SK-N-SH treated with all-trans-retinoic acid at 6 μM for 48 hours (cell line): ENCODE measurements around the gene STT3B.

Source experiments
- ATAC-seq: fragments of 200-7000 bp; cut with Tn5 transposase; 3 replicates; pipeline ENCODE4 v1.9.1; 2020; ENCODE audit warnings: mild to moderate bottlenecking, moderate library complexity
- ARNTL ChIP-seq: fragments of 450-650 bp; formaldehyde crosslinking; IDR thresholded peaks from 2 replicates; pipeline ENCODE4 v1.5.0; 2020; ENCODE audit warnings: low read depth, mild to moderate bottlenecking, moderate library complexity, borderline replicate concordance
- BACH2 ChIP-seq: fragments of 250-450 bp; sonication (Bioruptor Pico); IDR thresholded peaks from 2 replicates; pipeline ENCODE4 v1.9.0; 2021; ENCODE audit warnings: mild to moderate bottlenecking, borderline replicate concordance
- CREB5 ChIP-seq: fragments of 250-450 bp; sonication (Bioruptor Pico); IDR thresholded peaks from 2 replicates; pipeline ENCODE4 v1.5.1; 2020; ENCODE audit warnings: low read depth, mild to moderate bottlenecking, moderate library complexity
- CSDC2 ChIP-seq: fragments of 250-450 bp; sonication (Bioruptor Pico); IDR thresholded peaks from 2 replicates; pipeline ENCODE4 v1.5.0; 2020; ENCODE audit warnings: mild to moderate bottlenecking, moderate library complexity
- CSRNP3 ChIP-seq: fragments of 250-450 bp; sonication (Bioruptor Pico); IDR thresholded peaks from 2 replicates; pipeline ENCODE4 v1.5.1; 2021; ENCODE audit warnings: mild to moderate bottlenecking, moderate library complexity
- ESRRG ChIP-seq: fragments of 250-450 bp; sonication (Bioruptor Pico); IDR thresholded peaks from 2 replicates; pipeline ENCODE4 v1.6.1; 2021; ENCODE audit warnings: mild to moderate bottlenecking
- GLIS3 ChIP-seq: fragments of 250-450 bp; sonication (Bioruptor Pico); IDR thresholded peaks from 2 replicates; pipeline ENCODE4 v1.5.0; 2020; ENCODE audit warnings: mild to moderate bottlenecking, moderate library complexity
- ISL1 ChIP-seq: fragments of 250-450 bp; sonication (Bioruptor Pico); IDR thresholded peaks from 2 replicates; pipeline ENCODE4 v2.1.2; 2022; ENCODE audit warnings: mild to moderate bottlenecking, moderate library complexity
- OSR1 ChIP-seq: fragments of 250-450 bp; sonication (Bioruptor Pico); IDR thresholded peaks from 2 replicates; pipeline ENCODE4 v1.8.0; 2022; ENCODE audit warnings: moderate library complexity, mild to moderate bottlenecking, inconsistent platforms
- PATZ1 ChIP-seq: fragments of 250-450 bp; sonication (Bioruptor Pico); IDR thresholded peaks from 2 replicates; pipeline ENCODE4 v1.8.0; 2020; ENCODE audit warnings: mild to moderate bottlenecking, moderate library complexity, borderline replicate concordance
- PPARA ChIP-seq: fragments of 250-450 bp; sonication (Bioruptor Pico); IDR thresholded peaks from 2 replicates; pipeline ENCODE4 v1.5.0; 2020; ENCODE audit warnings: mild to moderate bottlenecking, borderline replicate concordance
- RARB ChIP-seq: fragments of 250-450 bp; sonication (Bioruptor Pico); IDR thresholded peaks from 2 replicates; pipeline ENCODE4 v1.8.0; 2021; ENCODE audit warnings: mild to moderate bottlenecking, moderate library complexity
- SNAI2 ChIP-seq: fragments of 250-450 bp; sonication (Bioruptor Pico); IDR thresholded peaks from 2 replicates; pipeline ENCODE4 v1.5.0; 2020; ENCODE audit warnings: mild to moderate bottlenecking, moderate library complexity
- TCF4 ChIP-seq: fragments of 250-450 bp; sonication (Bioruptor Pico); IDR thresholded peaks from 2 replicates; pipeline ENCODE4 v1.8.0; 2021; ENCODE audit warnings: mild to moderate bottlenecking, moderate library complexity, borderline replicate concordance
- TOX ChIP-seq: fragments of 250-450 bp; sonication (Bioruptor Pico); IDR thresholded peaks from 2 replicates; pipeline ENCODE4 v1.8.0; 2021; ENCODE audit warnings: mild to moderate bottlenecking, moderate library complexity, borderline replicate concordance
- TSHZ2 ChIP-seq: fragments of 250-450 bp; sonication (Bioruptor Pico); IDR thresholded peaks from 2 replicates; pipeline ENCODE4 v1.5.0; 2020; ENCODE audit warnings: mild to moderate bottlenecking, moderate library complexity
- ZC3H10 ChIP-seq: fragments of 250-450 bp; sonication (Bioruptor Pico); IDR thresholded peaks from 2 replicates; pipeline ENCODE4 v1.5.1; 2021; ENCODE audit warnings: mild to moderate bottlenecking, moderate library complexity
- ZFP3 ChIP-seq: fragments of 250-450 bp; sonication (Bioruptor Pico); IDR thresholded peaks from 2 replicates; pipeline ENCODE4 v1.5.0; 2020; ENCODE audit warnings: mild to moderate bottlenecking, moderate library complexity
- ZFP30 ChIP-seq: fragments of 450-650 bp; formaldehyde crosslinking; IDR thresholded peaks from 2 replicates; pipeline ENCODE4 v1.5.0; 2022; ENCODE audit warnings: mild to moderate bottlenecking, moderate library complexity
- ZNF565 ChIP-seq: fragments of 450-650 bp; formaldehyde crosslinking; conservative IDR thresholded peaks from 2 replicates; pipeline ENCODE4 v1.5.0; 2020; ENCODE audit warnings: low read depth, mild to moderate bottlenecking, moderate library complexity
- ZNF70 ChIP-seq: fragments of 450-650 bp; formaldehyde crosslinking; IDR thresholded peaks from 2 replicates; pipeline ENCODE4 v1.5.0; 2020; ENCODE audit warnings: mild to moderate bottlenecking, moderate library complexity
- ZNF8 ChIP-seq: fragments of 450-650 bp; formaldehyde crosslinking; IDR thresholded peaks from 2 replicates; pipeline ENCODE4 v1.5.0; 2020; ENCODE audit warnings: mild to moderate bottlenecking, moderate library complexity

STT3B gene

GRCh38 chr3:31499281-31499680, 33.4 kb upstream of the STT3B start:
- TF ChIP-seq ZNF70 (CRISPR knock-in tag) (no peak), ZFP30 (CRISPR knock-in tag) (no peak), BACH2 (no peak), PPARA (CRISPR knock-in tag) (no peak), ZFP3 (CRISPR knock-in tag) (no peak), PATZ1 (CRISPR knock-in tag) (no peak), ARNTL (CRISPR knock-in tag) (no peak)
- ATAC-seq, result no peak

GRCh38 chr3:31502803-31503221, 29.9 kb upstream of the STT3B start:
- ATAC-seq, result no peak
- TF ChIP-seq ZC3H10, result no peak
- no peak for TF ChIP-seq GLIS3 (CRISPR knock-in tag)
- no peak for TF ChIP-seq TSHZ2
- TF ChIP-seq TCF4 (CRISPR knock-in tag), result no peak
- no peak for TF ChIP-seq TOX (CRISPR knock-in tag)
- TF ChIP-seq ISL1 (CRISPR knock-in tag), result no peak
- no peak for TF ChIP-seq PPARA (CRISPR knock-in tag)
- no peak for TF ChIP-seq ESRRG (CRISPR knock-in tag)
- no peak for TF ChIP-seq ZNF565 (CRISPR knock-in tag)
- TF ChIP-seq CSRNP3 (CRISPR knock-in tag), result no peak
- TF ChIP-seq RARB (CRISPR knock-in tag), result no peak
- no peak for TF ChIP-seq SNAI2 (CRISPR knock-in tag)
- no peak for TF ChIP-seq CREB5 (CRISPR knock-in tag)
- no peak for TF ChIP-seq ZNF70 (CRISPR knock-in tag)
- no peak for TF ChIP-seq ARNTL (CRISPR knock-in tag)
- TF ChIP-seq ZNF8 (CRISPR knock-in tag), result no peak
- no peak for TF ChIP-seq PATZ1 (CRISPR knock-in tag)

GRCh38 chr3:31503456-31503855, 29.3 kb upstream of the STT3B start:
- no peak for TF ChIP-seq BACH2
- TF ChIP-seq ZNF8 (CRISPR knock-in tag), result no peak
- ATAC-seq, result no peak

- ATAC-seq, result no peak
- TF ChIP-seq ARNTL (CRISPR knock-in tag) (no peak), ZNF565 (CRISPR knock-in tag) (no peak), ISL1 (CRISPR knock-in tag) (no peak), BACH2 (no peak), SNAI2 (CRISPR knock-in tag) (no peak), OSR1 (CRISPR knock-in tag) (no peak), ZNF70 (CRISPR knock-in tag) (no peak), PPARA (CRISPR knock-in tag) (no peak), CSRNP3 (CRISPR knock-in tag) (no peak), ZFP3 (CRISPR knock-in tag) (no peak), PATZ1 (CRISPR knock-in tag) (no peak), ESRRG (CRISPR knock-in tag) (no peak), ZC3H10 (no peak), CSDC2 (no peak), TOX (CRISPR knock-in tag) (no peak)
Observed at GRCh38 chr3:31504230-31504629, 28.5 kb upstream of the STT3B start.
